ENCODE results near the gene LRRC46. TPM values are rescaled to one million over a fixed set of nuclear protein-coding genes. Genes with fewer than 3 reads are reported as not detected.

The LRRC46 gene
- total and polyA plus RNA-seq, 2 donors (not counting 1 experiment from before 2014, with no cell fraction given): 0.69 to 2.4 TPM

GRCh38 chr17:47803751-47804150 is 27.7 kb upstream of the LRRC46 start:
- H3K9me3 ChIP-seq (ENCODE audit: control extremely low read depth in 1 of 3, control insufficient read depth in 2 of 3, insufficient read depth in 1 of 3, low read length in 2 of 3): no peaks in the 10 kb centered on the region
- no peak overlapping the region for H3K9ac ChIP-seq (ENCODE audit: low read length)
- H3K4me2 ChIP-seq (replicated peaks; ENCODE audit: low read depth, low read length, poor library complexity, severe bottlenecking): no peak overlapping the region
- Mint-ChIP-seq H3K4me1 (peaks cover 1% of the 10 kb centered on the region), H3K27ac (no peak overlapping the region), H3K27me3 (no peaks in the 10 kb centered on the region), H3K9me3 (ENCODE audit: insufficient read depth) (no peaks in the 10 kb centered on the region), H3K4me3 (no peak overlapping the region)
- no peak for TF ChIP-seq CTCF (IDR thresholded peaks at IDR 0.05)
- no peak for TF ChIP-seq EZH2 (IDR thresholded peaks at IDR 0.05; ENCODE audit: borderline replicate concordance, insufficient read depth, low read depth, low read length, poor library complexity, severe bottlenecking)
- H3K27me3 ChIP-seq (replicated peaks in 1 of 4; ENCODE audit: control extremely low read depth in 1 of 4, control insufficient read depth in 3 of 4, insufficient read depth in 4 of 4, low read length in 3 of 4): peaks cover 0 to 4% (median 0%) of the 10 kb centered on the region in 4 experiments
- CTCF ChIA-PET: interaction anchor here (0.5 to 2.8 kb wide), 6 partner anchors 23 to 166 kb away, joined by 3 to 14 read pairs (median 4); no protein-coding TSS in a partner anchor
- POLR2A ChIA-PET: no interaction called here
- intact Hi-C loops (cut with micrococcal nuclease): loop anchor here (2.0 to 10.0 kb wide), 2 partner anchors 27 to 109 kb away; partner anchors contain the start of gene TBKBP1
- no peaks in the 10 kb centered on the region for H3K79me2 ChIP-seq (ENCODE audit: control insufficient read depth, insufficient read depth, low read length)
- H3K36me3 ChIP-seq (replicated peaks in 1 of 2; ENCODE audit: control extremely low read depth in 1 of 2, control insufficient read depth in 1 of 2, extremely low read depth in 1 of 2, insufficient read depth in 2 of 2, low read length in 1 of 2): peaks cover 0 to 13% of the 10 kb centered on the region in 2 experiments
- H4K20me1 ChIP-seq (ENCODE audit: control insufficient read depth, insufficient read depth, low read length, poor library complexity, severe bottlenecking): no peaks in the 10 kb centered on the region
- no peak overlapping the region for H2AFZ ChIP-seq (ENCODE audit: insufficient read depth, low read depth, low read length, poor library complexity, severe bottlenecking)
- H3K4me3 ChIP-seq (ENCODE audit: control extremely low read depth in 1 of 5, extremely low read depth in 1 of 5, insufficient read depth in 1 of 5, low read depth in 2 of 5, low read length in 4 of 5): no peak overlapping the region
- no peak for ATAC-seq (ENCODE audit: low read depth)
- 87% methylated on average over 6 of the region's 6 CpGs for WGBS (ENCODE audit: insufficient coverage)
- H3K27ac ChIP-seq (ENCODE audit: low read length in 2 of 2): no peak overlapping the region
- no peaks in the 10 kb centered on the region for H3K4me1 ChIP-seq (ENCODE audit: control insufficient read depth in 2 of 2, insufficient read depth in 2 of 2, low read length in 2 of 2)
- no peak for DNase-seq

DNA sequence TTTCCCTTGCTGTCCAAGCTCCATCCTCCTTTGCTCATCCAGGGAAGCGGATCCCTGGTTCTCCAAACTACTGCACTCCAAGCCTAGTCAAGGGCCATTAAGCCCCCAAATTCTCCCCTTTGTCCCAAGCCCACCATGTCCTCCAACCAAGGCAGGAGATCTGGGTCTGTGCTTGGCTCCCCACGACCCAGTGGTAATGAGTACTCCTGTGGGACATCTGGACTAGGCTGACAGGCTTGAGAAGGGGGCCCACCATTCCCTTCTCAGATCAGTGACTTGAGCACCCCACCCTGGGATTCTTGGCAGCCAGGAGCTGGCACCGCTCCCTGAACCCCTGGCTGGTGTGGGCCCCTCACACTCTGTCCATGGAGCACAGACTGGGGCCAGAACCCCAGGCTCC is 27.0 kb upstream of the LRRC46 start:
- CTCF ChIA-PET: interaction anchor here (1.0 to 1.2 kb wide), 3 partner anchors 24 to 140 kb away, joined by 3 to 5 read pairs (median 3); partner anchors contain the start of gene TBX21
- H3K27ac ChIP-seq (ENCODE audit: low read length in 2 of 2): no peak overlapping the region
- H3K4me1 Mint-ChIP-seq: peaks cover 1% of the 10 kb centered on the region
- peaks cover 0 to 20% of the 10 kb centered on the region in 2 experiments for H3K36me3 ChIP-seq (replicated peaks in 1 of 2; ENCODE audit: control extremely low read depth in 1 of 2, control insufficient read depth in 1 of 2, extremely low read depth in 1 of 2, insufficient read depth in 2 of 2, low read length in 1 of 2)
- no peak for ATAC-seq (ENCODE audit: low read depth)
- H3K79me2 ChIP-seq (ENCODE audit: control insufficient read depth, insufficient read depth, low read length): no peaks in the 10 kb centered on the region
- no peak for DNase-seq
- H3K4me1 ChIP-seq (ENCODE audit: control insufficient read depth in 2 of 2, insufficient read depth in 2 of 2, low read length in 2 of 2): no peaks in the 10 kb centered on the region
- no peak overlapping the region for H3K9ac ChIP-seq (ENCODE audit: low read length)
- WGBS (ENCODE audit: insufficient coverage): 93% methylated on average over 3 of the region's 3 CpGs
- no peak overlapping the region for H2AFZ ChIP-seq (ENCODE audit: insufficient read depth, low read depth, low read length, poor library complexity, severe bottlenecking)
- no peaks in the 10 kb centered on the region for H3K27me3 Mint-ChIP-seq
- H3K9me3 Mint-ChIP-seq (ENCODE audit: insufficient read depth): no peaks in the 10 kb centered on the region
- intact Hi-C loops (cut with micrococcal nuclease): loop anchor here (10.0 kb wide), 1 partner anchor 110 kb away; the partner anchor contains the start of gene TBKBP1
- POLR2A ChIA-PET: no interaction called here
- peaks cover 0 to 4% (median 0%) of the 10 kb centered on the region in 4 experiments for H3K27me3 ChIP-seq (replicated peaks in 1 of 4; ENCODE audit: control extremely low read depth in 1 of 4, control insufficient read depth in 3 of 4, insufficient read depth in 4 of 4, low read length in 3 of 4)
- H3K4me3 ChIP-seq (ENCODE audit: control extremely low read depth in 1 of 5, extremely low read depth in 1 of 5, insufficient read depth in 1 of 5, low read depth in 2 of 5, low read length in 4 of 5): no peak overlapping the region
- no peaks in the 10 kb centered on the region for H4K20me1 ChIP-seq (ENCODE audit: control insufficient read depth, insufficient read depth, low read length, poor library complexity, severe bottlenecking)
- H3K4me2 ChIP-seq (replicated peaks; ENCODE audit: low read depth, low read length, poor library complexity, severe bottlenecking): no peak overlapping the region
- no peaks in the 10 kb centered on the region for H3K9me3 ChIP-seq (ENCODE audit: control extremely low read depth in 1 of 3, control insufficient read depth in 2 of 3, insufficient read depth in 1 of 3, low read length in 2 of 3)
- TF ChIP-seq CTCF (IDR thresholded peaks at IDR 0.05) (no peak), EZH2 (IDR thresholded peaks at IDR 0.05; ENCODE audit: borderline replicate concordance, insufficient read depth, low read depth, low read length, poor library complexity, severe bottlenecking) (no peak)
- no peak overlapping the region for H3K27ac Mint-ChIP-seq
- no peak overlapping the region for H3K4me3 Mint-ChIP-seq
